HepG2 (cell line): ENCODE results near the gene PARP6. TPM values are rescaled to one million over a fixed set of nuclear protein-coding genes. Genes with fewer than 3 reads are reported as not detected.

Experiments
- ATAC-seq: fragments of 200-7000 bp; cut with Tn5 transposase; 3 replicates; pipeline ENCODE4 v1.9.1; 2020; ENCODE audit warnings: mild to moderate bottlenecking, moderate library complexity
- BruUV-seq: library from RNA; stranded (reverse); fragments of 400-500 nt; replicated peaks from 2 replicates; lab custom pipeline; 2021; lab: Mats Ljungman, UMichigan
- CTCF ChIA-PET: fragments of 300-600 bp; formaldehyde crosslinking; extraction: SDS; loops from one replicate; lab custom pipeline; 2021; ENCODE audit warnings: low total read pairs, inconsistent platforms, low intra/inter-chr PET ratio; lab: Yijun Ruan, JAX
- POLR2A ChIA-PET: fragments of 350-600 bp; sonication (Branson Sonifier 250); formaldehyde crosslinking; loops from one replicate; lab custom pipeline; 2020; ENCODE audit warnings: antibody characterized with exemption, inconsistent platforms; lab: Yijun Ruan, JAX
- DNase-seq: peaks from one replicate; pipeline ENCODE4 v3.0.0-alpha.2; 2015; ENCODE audit warnings: low spot score
- FAIRE-seq: peaks from 3 replicates; lab custom pipeline; 2011; peaks lifted over from hg19 to GRCh38; lab: Jason Lieb, UNC
- H2AFZ ChIP-seq: one replicate; pipeline ENCODE4 v1.6.1; 2011; ENCODE audit warnings: low read length, inconsistent platforms
- H3K27ac ChIP-seq: fragments of 300-600 bp; 3 replicates; pipeline ENCODE4 v1.8.0; 2011; ENCODE audit warnings: mixed run types, mild to moderate bottlenecking, mixed read lengths, low read length, inconsistent platforms; ENCODE audit not compliant: insufficient read depth; ENCODE audit errors: extremely low read length
- H3K27me3 ChIP-seq, 2 experiments: fragments of 200-600 bp in 1 of 2; 2 replicates in 1 of 2; 3 replicates in 1 of 2; pipeline versions ENCODE4 v1.6.0 to v1.8.0; 2011; ENCODE audit warnings: low read length in 2 of 2, mild to moderate bottlenecking in 2 of 2, moderate library complexity in 2 of 2, inconsistent platforms in 1 of 2; ENCODE audit not compliant: insufficient read depth in 2 of 2, control insufficient read depth in 1 of 2
- H3K36me3 ChIP-seq, 2 experiments: fragments of 200-600 bp in 1 of 2; replicated peaks in 1 of 2; 2 replicates in 1 of 2; 3 replicates in 1 of 2; pipeline versions ENCODE4 v1.5.1 to v1.8.0; 2011; ENCODE audit warnings: low read length in 2 of 2, inconsistent platforms in 1 of 2; ENCODE audit not compliant: insufficient read depth in 2 of 2, control insufficient read depth in 1 of 2
- H3K4me1 ChIP-seq: 2 replicates; pipeline ENCODE4 v1.5.1; 2012; ENCODE audit warnings: low read length, inconsistent platforms; ENCODE audit not compliant: insufficient read depth
- H3K4me2 ChIP-seq: 2 replicates; pipeline ENCODE4 v1.6.0; 2011; ENCODE audit warnings: low read depth, low read length, inconsistent platforms
- H3K4me3 ChIP-seq, 3 experiments: fragments of 200-600 bp in 1 of 3; sonication (generic), shearing (Covaris generic) in 1 of 3; replicated peaks in 1 of 3; 2 replicates each; pipeline ENCODE4 v1.5.1; 2011 to 2016; ENCODE audit warnings: low read length in 3 of 3, inconsistent platforms in 2 of 3, low read depth in 2 of 3, mild to moderate bottlenecking in 2 of 3, control low read depth in 1 of 3, mixed read lengths in 1 of 3; ENCODE audit not compliant: insufficient read depth in 1 of 3
- H3K79me2 ChIP-seq: one replicate; pipeline ENCODE4 v1.6.1; 2011; ENCODE audit warnings: low read length, inconsistent platforms; ENCODE audit not compliant: insufficient read depth
- H3K9ac ChIP-seq: 2 replicates; pipeline ENCODE4 v1.6.0; 2011; ENCODE audit warnings: mild to moderate bottlenecking, low read depth, low read length, inconsistent platforms; ENCODE audit not compliant: insufficient read depth
- H3K9me3 ChIP-seq: 2 replicates; pipeline ENCODE4 v1.5.1; 2012; ENCODE audit warnings: mild to moderate bottlenecking, low read length
- H4K20me1 ChIP-seq: 2 replicates; pipeline ENCODE4 v1.6.0; 2011; ENCODE audit warnings: inconsistent platforms, mild to moderate bottlenecking, low read length, moderate library complexity; ENCODE audit not compliant: insufficient read depth
- ARID2 ChIP-seq: sonication (generic); formaldehyde crosslinking; IDR thresholded peaks from 2 replicates; pipeline ENCODE4 v1.8.1; 2022; ENCODE audit warnings: mild to moderate bottlenecking, missing genetic modification reagents, borderline replicate concordance
- GPBP1L1 ChIP-seq: sonication (generic); formaldehyde crosslinking; IDR thresholded peaks from 2 replicates; pipeline ENCODE4 v1.5.0; 2020; ENCODE audit warnings: mild to moderate bottlenecking, missing genetic modification reagents
- NCOA2 ChIP-seq: sonication (generic); formaldehyde crosslinking; IDR thresholded peaks from 2 replicates; pipeline ENCODE4 v1.8.0; 2022; ENCODE audit warnings: inconsistent platforms
- RAD21 ChIP-seq: fragments of 450-650 bp; formaldehyde crosslinking; IDR thresholded peaks from 2 replicates; pipeline ENCODE4 v1.5.0; 2020; ENCODE audit warnings: mild to moderate bottlenecking
- RXRA ChIP-seq: sonication (generic); formaldehyde crosslinking; IDR thresholded peaks from 2 replicates; pipeline ENCODE4 v1.5.1; 2020; ENCODE audit warnings: missing genetic modification reagents
- SIN3B ChIP-seq: fragments of 150-350 bp; IDR thresholded peaks from 2 replicates; pipeline ENCODE4 v1.6.1; 2014; ENCODE audit warnings: low read length
- SOX5 ChIP-seq: IDR thresholded peaks from 2 replicates; pipeline ENCODE4 v1.6.1; 2016; ENCODE audit warnings: borderline replicate concordance
- ZNF616 ChIP-seq: sonication (generic); formaldehyde crosslinking; IDR thresholded peaks from 2 replicates; pipeline ENCODE4 v1.5.0; 2020; ENCODE audit warnings: low read depth, mild to moderate bottlenecking, missing genetic modification reagents
- ZNF674 ChIP-seq: sonication (generic); formaldehyde crosslinking; IDR thresholded peaks from 2 replicates; pipeline ENCODE4 v1.5.0; 2020; ENCODE audit warnings: low read depth, mild to moderate bottlenecking, missing genetic modification reagents
- ZNF724P ChIP-seq: sonication (generic); formaldehyde crosslinking; IDR thresholded peaks from 2 replicates; pipeline ENCODE4 v1.8.0; 2022; ENCODE audit warnings: missing genetic modification reagents, borderline replicate concordance
- WGBS: methylation state at CpG from one replicate; pipeline ENCODE4 v1.1.6; 2017; ENCODE audit warnings: low lambda C conversion rate; 5-methylcytosine and 5-hydroxymethylcytosine counted together
- in situ Hi-C: cut with HindIII; loops from 2 replicates; pipeline ENCODE4 v1.10.0; 2017; ENCODE audit warnings: low pct_unique_long_range_greater_than_20kb; ENCODE audit not compliant: extremely low pct_ligation_motif_present
- intact Hi-C: fragments of 100-400 bp; cut with micrococcal nuclease; formaldehyde crosslinking; loops from one replicate; pipeline ENCODE4 v1.10.0; 2022; ENCODE audit not compliant: unreplicated experiment
- polyA plus RNA-seq, 8 experiments: library from polyadenylated mRNA; depleted of rRNA in 3 of 8; stranded (reverse) in 7 of 8; unstranded in 1 of 8; fragments of >200 nt; fragmentation: Illumina TruSeq in 4 of 8; extraction: Trizol in 4 of 8; gene quantifications; 2 replicates each; pipeline versions ENCODE4 v1.2.1 to v1.2.3, GENCODE V29; 2011 to 2016; ENCODE audit warnings: low read depth in 4 of 8, missing spikeins in 1 of 8, mixed read lengths in 1 of 8; ENCODE audit not compliant: insufficient read depth in 1 of 8
- total RNA-seq, 5 experiments: library from RNA; depleted of rRNA; stranded (reverse); fragments of >200 nt; fragmentation: Illumina TruSeq; extraction: Trizol; gene quantifications; 2 replicates each; pipeline ENCODE4 v1.2.3, GENCODE V29; 2016; ENCODE audit warnings: low read depth in 1 of 5
- TF ChIP-seq, protein P1 (sequence below): sonication (generic); formaldehyde crosslinking; IDR thresholded peaks from 2 replicates; pipeline ENCODE4 v1.5.0; 2020; ENCODE audit warnings: mild to moderate bottlenecking, missing genetic modification reagents, borderline replicate concordance
- TF ChIP-seq, protein P2 (sequence below): sonication (generic); formaldehyde crosslinking; IDR thresholded peaks from 2 replicates; pipeline ENCODE4 v1.4.0; 2020; ENCODE audit warnings: low read depth, missing genetic modification reagents

Gene PARP6
- total and polyA plus RNA-seq, 2 of the 13 experiments (the other 11 are each of a cell fraction or from before 2014, with no cell fraction given) = 0.22 to 0.87 TPM

DNA sequence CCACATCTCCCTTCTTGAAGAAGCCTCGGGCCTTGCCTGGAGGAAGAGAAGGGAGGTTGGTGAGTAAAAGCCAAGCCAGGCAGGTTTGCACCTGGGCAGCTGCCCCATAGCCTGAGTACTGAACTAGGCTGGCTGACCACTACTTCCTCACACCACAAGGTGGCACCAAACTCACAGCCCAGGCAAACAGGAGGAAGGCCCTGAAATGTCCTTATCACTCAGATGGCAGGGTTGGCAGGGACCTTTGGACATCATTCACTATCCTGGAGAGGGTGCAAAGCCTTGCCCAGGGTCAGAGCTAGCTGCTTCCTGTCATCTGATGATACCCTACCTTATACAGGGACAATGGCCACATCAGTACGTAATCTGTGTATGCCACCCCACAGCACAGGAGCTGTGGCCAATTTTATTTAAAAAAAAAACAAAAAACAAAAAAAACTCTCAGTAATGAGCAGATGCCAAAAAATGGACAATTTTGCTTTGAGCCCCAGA is 72.6 kb downstream of the PARP6 start (continued):
- TF ChIP-seq, protein P1, sequence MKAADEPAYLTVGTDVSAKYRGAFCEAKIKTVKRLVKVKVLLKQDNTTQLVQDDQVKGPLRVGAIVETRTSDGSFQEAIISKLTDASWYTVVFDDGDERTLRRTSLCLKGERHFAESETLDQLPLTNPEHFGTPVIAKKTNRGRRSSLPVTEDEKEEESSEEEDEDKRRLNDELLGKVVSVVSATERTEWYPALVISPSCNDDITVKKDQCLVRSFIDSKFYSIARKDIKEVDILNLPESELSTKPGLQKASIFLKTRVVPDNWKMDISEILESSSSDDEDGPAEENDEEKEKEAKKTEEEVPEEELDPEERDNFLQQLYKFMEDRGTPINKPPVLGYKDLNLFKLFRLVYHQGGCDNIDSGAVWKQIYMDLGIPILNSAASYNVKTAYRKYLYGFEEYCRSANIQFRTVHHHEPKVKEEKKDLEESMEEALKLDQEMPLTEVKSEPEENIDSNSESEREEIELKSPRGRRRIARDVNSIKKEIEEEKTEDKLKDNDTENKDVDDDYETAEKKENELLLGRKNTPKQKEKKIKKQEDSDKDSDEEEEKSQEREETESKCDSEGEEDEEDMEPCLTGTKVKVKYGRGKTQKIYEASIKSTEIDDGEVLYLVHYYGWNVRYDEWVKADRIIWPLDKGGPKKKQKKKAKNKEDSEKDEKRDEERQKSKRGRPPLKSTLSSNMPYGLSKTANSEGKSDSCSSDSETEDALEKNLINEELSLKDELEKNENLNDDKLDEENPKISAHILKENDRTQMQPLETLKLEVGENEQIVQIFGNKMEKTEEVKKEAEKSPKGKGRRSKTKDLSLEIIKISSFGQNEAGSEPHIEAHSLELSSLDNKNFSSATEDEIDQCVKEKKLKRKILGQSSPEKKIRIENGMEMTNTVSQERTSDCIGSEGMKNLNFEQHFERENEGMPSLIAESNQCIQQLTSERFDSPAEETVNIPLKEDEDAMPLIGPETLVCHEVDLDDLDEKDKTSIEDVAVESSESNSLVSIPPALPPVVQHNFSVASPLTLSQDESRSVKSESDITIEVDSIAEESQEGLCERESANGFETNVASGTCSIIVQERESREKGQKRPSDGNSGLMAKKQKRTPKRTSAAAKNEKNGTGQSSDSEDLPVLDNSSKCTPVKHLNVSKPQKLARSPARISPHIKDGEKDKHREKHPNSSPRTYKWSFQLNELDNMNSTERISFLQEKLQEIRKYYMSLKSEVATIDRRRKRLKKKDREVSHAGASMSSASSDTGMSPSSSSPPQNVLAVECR (CRISPR knock-in tag) = no peak

- Histone ChIP-seq H3K9me3 (no peaks in the 10 kb centered on the region), H3K27ac (no peak overlapping the region), H3K4me3 (no peak overlapping the region), H2AFZ (no peak overlapping the region), H3K79me2 (no peaks in the 10 kb centered on the region), H3K4me2 (no peak overlapping the region), H3K36me3 (peaks cover 33 to 56% of the 10 kb centered on the region in 2 experiments), H3K9ac (no peak overlapping the region), H4K20me1 (peaks cover 62% of the 10 kb centered on the region), H3K27me3 (peaks cover 6 to 11% of the 10 kb centered on the region in 2 experiments; a peak in 3 of 5 replicates), H3K4me1 (peaks cover 24% of the 10 kb centered on the region)
- DNase-seq = no peak
- in situ Hi-C loops (no loop called here), intact Hi-C loops (loop anchor here (1.0 to 2.0 kb wide), 3 partner anchors 27 to 87 kb away; partner anchors contain the start of gene PKM)
- FAIRE-seq = no peak
- POLR2A ChIA-PET = interaction anchor here (1.3 to 1.5 kb wide), 2 partner anchors 31 to 85 kb away, joined by 3 to 5 read pairs; no protein-coding TSS in a partner anchor
- CTCF ChIA-PET = interaction anchor here (0.6 to 2.0 kb wide), 4 partner anchors 84 to 143 kb away, joined by 3 to 35 read pairs (median 4); no protein-coding TSS in a partner anchor
- TSS peak; percentile 92 for BruUV-seq
- WGBS = 100% methylated on average over 1 of the region's 2 CpGs
- no peak for ATAC-seq
- TF ChIP-seq ZNF724P (CRISPR knock-in tag) (no peak), SIN3B (no peak), RAD21 (CRISPR knock-in tag) (no peak), ZNF616 (CRISPR knock-in tag) (no peak), NCOA2 (CRISPR knock-in tag) (no peak), GPBP1L1 (CRISPR knock-in tag) (no peak), ARID2 (CRISPR knock-in tag) (no peak), RXRA (no peak), ZNF674 (CRISPR knock-in tag) (no peak), SOX5 (no peak)
- TF ChIP-seq, protein P2, sequence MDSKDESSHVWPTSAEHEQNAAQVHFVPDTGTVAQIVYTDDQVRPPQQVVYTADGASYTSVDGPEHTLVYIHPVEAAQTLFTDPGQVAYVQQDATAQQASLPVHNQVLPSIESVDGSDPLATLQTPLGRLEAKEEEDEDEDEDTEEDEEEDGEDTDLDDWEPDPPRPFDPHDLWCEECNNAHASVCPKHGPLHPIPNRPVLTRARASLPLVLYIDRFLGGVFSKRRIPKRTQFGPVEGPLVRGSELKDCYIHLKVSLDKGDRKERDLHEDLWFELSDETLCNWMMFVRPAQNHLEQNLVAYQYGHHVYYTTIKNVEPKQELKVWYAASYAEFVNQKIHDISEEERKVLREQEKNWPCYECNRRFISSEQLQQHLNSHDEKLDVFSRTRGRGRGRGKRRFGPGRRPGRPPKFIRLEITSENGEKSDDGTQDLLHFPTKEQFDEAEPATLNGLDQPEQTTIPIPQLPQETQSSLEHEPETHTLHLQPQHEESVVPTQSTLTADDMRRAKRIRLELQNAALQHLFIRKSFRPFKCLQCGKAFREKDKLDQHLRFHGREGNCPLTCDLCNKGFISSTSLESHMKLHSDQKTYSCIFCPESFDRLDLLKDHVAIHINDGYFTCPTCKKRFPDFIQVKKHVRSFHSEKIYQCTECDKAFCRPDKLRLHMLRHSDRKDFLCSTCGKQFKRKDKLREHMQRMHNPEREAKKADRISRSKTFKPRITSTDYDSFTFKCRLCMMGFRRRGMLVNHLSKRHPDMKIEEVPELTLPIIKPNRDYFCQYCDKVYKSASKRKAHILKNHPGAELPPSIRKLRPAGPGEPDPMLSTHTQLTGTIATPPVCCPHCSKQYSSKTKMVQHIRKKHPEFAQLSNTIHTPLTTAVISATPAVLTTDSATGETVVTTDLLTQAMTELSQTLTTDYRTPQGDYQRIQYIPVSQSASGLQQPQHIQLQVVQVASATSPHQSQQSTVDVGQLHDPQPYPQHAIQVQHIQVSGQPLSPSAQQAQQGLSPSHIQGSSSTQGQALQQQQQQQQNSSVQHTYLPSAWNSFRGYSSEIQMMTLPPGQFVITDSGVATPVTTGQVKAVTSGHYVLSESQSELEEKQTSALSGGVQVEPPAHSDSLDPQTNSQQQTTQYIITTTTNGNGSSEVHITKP (CRISPR knock-in tag) = no peak
Measured at GRCh38 chr15:72199205-72199515, 73.2 kb downstream of the PARP6 start.
